Raji (cell line): ENCODE data around the gene BCORL1.
A peak's percentile ranks its signal among the peaks of the same experiment; 100 is the strongest.

Source experiments
- POLR2A ChIP-seq: IDR thresholded peaks from 2 replicates; pipeline ENCODE4 v1.6.1; 2011; ENCODE audit warnings: low read depth, low read length, control low read depth; ENCODE audit not compliant: insufficient read depth

The BCORL1 gene, protein sequence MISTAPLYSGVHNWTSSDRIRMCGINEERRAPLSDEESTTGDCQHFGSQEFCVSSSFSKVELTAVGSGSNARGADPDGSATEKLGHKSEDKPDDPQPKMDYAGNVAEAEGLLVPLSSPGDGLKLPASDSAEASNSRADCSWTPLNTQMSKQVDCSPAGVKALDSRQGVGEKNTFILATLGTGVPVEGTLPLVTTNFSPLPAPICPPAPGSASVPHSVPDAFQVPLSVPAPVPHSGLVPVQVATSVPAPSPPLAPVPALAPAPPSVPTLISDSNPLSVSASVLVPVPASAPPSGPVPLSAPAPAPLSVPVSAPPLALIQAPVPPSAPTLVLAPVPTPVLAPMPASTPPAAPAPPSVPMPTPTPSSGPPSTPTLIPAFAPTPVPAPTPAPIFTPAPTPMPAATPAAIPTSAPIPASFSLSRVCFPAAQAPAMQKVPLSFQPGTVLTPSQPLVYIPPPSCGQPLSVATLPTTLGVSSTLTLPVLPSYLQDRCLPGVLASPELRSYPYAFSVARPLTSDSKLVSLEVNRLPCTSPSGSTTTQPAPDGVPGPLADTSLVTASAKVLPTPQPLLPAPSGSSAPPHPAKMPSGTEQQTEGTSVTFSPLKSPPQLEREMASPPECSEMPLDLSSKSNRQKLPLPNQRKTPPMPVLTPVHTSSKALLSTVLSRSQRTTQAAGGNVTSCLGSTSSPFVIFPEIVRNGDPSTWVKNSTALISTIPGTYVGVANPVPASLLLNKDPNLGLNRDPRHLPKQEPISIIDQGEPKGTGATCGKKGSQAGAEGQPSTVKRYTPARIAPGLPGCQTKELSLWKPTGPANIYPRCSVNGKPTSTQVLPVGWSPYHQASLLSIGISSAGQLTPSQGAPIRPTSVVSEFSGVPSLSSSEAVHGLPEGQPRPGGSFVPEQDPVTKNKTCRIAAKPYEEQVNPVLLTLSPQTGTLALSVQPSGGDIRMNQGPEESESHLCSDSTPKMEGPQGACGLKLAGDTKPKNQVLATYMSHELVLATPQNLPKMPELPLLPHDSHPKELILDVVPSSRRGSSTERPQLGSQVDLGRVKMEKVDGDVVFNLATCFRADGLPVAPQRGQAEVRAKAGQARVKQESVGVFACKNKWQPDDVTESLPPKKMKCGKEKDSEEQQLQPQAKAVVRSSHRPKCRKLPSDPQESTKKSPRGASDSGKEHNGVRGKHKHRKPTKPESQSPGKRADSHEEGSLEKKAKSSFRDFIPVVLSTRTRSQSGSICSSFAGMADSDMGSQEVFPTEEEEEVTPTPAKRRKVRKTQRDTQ (N-terminal part only)

DNA sequence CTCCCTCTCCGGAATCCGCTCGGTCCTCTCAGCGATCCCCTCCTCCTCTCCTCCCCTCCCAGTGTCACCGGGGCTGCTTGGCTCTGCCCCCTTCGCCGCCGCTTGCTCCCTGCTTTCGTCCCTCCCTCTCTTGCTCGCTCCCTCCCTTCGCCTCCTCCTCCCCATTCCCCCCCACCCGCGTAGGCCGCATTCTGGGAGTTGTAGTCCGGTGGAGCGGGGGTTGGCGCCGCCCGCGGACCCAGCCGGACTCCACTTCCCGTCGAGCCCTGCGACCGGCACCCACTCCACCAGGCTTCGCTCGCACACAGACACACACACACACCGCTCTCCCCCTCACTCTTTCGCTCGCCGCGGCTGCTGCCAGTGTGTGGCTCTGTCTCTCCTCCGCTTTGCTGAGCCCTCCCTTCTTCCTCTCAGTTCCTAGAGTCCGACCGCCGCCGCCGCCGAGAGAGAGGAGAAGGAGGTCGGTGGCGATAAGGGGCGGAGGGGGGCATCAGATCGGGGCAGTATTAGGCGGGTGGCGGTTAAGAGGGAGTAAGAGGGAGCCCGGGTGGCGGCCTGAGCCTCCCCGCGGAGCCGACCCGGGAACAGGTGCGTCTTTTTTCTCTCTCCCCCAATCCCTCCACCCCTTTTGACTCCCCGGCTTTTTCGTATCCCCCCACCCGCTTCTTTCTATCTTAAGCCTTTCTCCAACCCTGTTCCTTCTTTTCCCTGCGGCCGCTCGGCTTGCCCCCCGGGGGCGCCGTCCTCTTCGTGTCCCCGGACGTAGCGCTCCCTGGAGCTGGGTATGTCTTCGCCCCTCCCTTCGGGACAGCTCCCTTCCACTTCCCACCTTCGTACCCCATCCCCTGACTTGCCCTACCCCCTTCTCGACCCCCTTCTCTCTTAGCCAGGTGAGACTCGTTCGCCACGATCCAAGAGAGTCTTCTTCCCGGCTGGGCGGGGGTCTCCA lies at the start of gene BCORL1:
BCORL1 (plus strand) TSS at position 336 of the 952 bp plus-strand sequence. CDS start 22,597 bp downstream, outside the sequence.
- TF ChIP-seq POLR2A = peak; percentile 88

GRCh38 chrX:129932821-129933321 lies 49.6 kb upstream of the BCORL1 start:
- no peak for TF ChIP-seq POLR2A

DNA sequence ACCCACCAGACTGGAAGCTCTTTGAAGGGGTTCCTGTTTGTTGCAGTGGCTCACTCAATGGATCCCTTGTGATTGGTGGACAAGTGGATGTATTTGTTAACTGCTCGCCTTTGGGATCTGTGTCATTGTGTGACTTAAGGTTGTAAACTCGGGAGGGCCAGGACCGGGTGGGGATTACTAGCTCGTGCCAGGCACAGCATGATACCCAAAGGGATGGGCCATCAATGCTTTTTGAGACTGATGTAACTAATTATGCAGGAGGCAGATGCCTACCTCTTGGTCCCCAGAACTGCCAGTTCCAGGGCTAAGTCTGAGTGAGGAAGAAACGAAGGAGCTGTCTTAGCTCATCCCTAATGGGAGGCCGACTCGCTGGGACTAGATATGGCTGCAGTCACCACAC lies 48.7 kb upstream of the BCORL1 start:
- no peak for TF ChIP-seq POLR2A

DNA sequence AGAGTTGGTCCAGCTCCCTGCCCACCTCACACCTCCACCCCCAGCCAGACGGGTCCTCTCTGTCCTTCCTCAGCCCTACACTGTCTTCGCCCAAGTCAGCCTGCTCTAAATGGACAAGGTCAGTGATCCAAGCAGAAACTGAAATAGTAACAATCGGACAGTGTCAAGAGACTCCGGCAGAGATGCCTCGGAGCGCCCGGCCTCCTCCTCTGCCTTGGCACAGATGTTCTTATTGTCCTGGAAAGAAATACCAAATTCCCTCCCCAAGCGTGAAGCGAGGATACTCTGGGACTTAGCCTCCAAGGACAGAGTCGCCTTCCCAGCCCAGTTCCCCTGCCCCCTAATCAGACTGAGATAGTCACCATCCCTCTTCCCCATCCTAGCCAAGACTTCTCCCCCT lies 48.0 kb upstream of the BCORL1 start:
- TF ChIP-seq POLR2A = no peak

DNA sequence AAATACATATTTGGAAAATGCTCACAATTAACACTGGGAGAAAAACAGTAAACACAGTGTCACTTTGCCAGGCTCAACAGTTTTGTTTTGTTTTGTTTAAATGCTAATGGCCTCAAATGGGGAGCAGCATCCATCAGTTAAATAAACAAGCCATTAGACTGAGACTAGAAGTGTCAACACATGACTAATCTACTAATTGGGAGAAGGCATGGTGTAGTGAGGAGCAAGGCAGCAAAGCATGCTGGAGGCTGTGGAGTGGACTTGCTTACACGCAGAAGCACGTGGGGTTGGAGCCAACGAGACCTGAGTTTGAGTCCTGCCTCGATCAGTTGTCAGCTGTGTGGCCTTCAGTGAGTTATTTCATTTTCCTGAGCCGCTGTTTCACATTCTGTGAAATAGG lies 47.5 kb upstream of the BCORL1 start:
- TF ChIP-seq POLR2A = no peak

GRCh38 chrX:129938081-129938480 lies 44.4 kb upstream of the BCORL1 start:
- no peak for TF ChIP-seq POLR2A

- no peak for TF ChIP-seq POLR2A
These were observed 42.4 kb upstream of the BCORL1 start for GRCh38 chrX:129939986-129940385.

GRCh38 chrX:129940721-129941120 lies 41.7 kb upstream of the BCORL1 start:
- TF ChIP-seq POLR2A = no peak

GRCh38 chrX:129945131-129945530 lies 37.3 kb upstream of the BCORL1 start:
- no peak for TF ChIP-seq POLR2A

GRCh38 chrX:129953334-129953648 lies 29.1 kb upstream of the BCORL1 start:
- no peak for TF ChIP-seq POLR2A

DNA sequence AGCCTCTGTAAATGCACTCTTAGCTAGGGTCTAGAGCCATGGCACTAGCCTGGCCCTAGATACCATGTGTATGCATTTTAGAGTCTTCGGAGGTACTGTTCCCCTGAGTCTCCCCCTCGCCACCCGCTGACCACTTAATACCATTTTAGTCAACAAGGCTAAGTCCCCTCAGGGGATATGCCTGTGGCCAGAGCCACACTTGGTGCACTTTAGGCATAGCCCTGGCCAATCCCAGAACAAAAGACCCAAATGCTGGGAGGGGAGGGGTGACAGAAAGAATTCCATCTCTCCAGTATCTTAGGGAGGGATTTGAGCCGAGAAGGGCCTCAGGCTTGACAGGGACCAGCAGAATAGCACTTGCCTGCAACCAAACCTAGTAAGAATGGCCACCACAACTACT lies 28.6 kb upstream of the BCORL1 start:
- TF ChIP-seq POLR2A = no peak

DNA sequence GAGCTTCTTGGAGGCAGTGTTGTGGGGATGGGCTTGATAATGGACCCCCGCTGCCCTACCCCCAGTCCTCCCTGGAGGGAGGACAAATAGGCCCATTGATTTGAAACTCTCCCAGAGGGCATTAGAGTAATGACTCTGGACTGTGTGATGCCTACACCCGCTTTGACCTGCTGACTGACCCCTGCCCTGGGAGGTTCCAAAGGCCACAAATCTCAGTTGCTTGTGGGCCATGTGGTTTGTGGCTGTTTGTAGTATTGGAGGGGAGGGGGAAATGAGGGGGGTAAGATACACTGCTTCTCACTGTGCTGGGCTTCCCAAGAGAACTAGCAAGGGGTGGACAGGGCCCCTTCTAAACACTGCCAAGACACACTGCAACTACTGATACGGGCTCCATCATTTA lies 27.6 kb upstream of the BCORL1 start:
- TF ChIP-seq POLR2A = no peak

GRCh38 chrX:129955682-129956081 lies 26.8 kb upstream of the BCORL1 start:
- TF ChIP-seq POLR2A = no peak

- TF ChIP-seq POLR2A = no peak
These were observed 26.3 kb upstream of the BCORL1 start for GRCh38 chrX:129956145-129956544.
